BLaER1 treated with 17β-estradiol and CSF1 and Interleukin-3, amounts not matched to agents 10 nM and 100 nM (cell line): ENCODE measurements around the gene HDGFL1.
A peak's percentile ranks its signal among the peaks of the same experiment; 100 is the strongest.

Experiments
- H3K27ac ChIP-seq, 11 experiments: shearing (Covaris generic); formaldehyde crosslinking; 2 replicates each; pipeline ENCODE4 v1.8.1; 2022
- H3K27me3 ChIP-seq, 11 experiments: shearing (Covaris generic); formaldehyde crosslinking; 2 replicates each; pipeline ENCODE4 v1.8.1; 2022
- H3K36me3 ChIP-seq, 11 experiments: shearing (Covaris generic); formaldehyde crosslinking; 2 replicates each; pipeline ENCODE4 v1.8.1; 2022
- H3K4me1 ChIP-seq, 10 experiments: shearing (Covaris generic); formaldehyde crosslinking; 2 replicates each; pipeline ENCODE4 v1.8.1; 2022
- H3K4me2 ChIP-seq, 11 experiments: shearing (Covaris generic); formaldehyde crosslinking; 2 replicates each; pipeline ENCODE4 v1.8.1; 2022
- H3K4me3 ChIP-seq, 10 experiments: shearing (Covaris generic); formaldehyde crosslinking; 2 replicates each; pipeline ENCODE4 v1.8.1; 2022
- H3K9ac ChIP-seq, 11 experiments: shearing (Covaris generic); formaldehyde crosslinking; 2 replicates each; pipeline ENCODE4 v1.8.1; 2022
- H3K9me3 ChIP-seq, 11 experiments: shearing (Covaris generic); formaldehyde crosslinking; replicated peaks in 1 of 11; 2 replicates each; pipeline ENCODE4 v1.8.1; 2022
- H4K20me1 ChIP-seq, 11 experiments: shearing (Covaris generic); formaldehyde crosslinking; 2 replicates each; pipeline ENCODE4 v1.8.1; 2022
- Cebpa-rat ChIP-seq, 11 experiments: shearing (Covaris generic); IDR thresholded peaks; 2 replicates each; pipeline ENCODE4 v1.8.1; 2022

The HDGFL1 gene

DNA sequence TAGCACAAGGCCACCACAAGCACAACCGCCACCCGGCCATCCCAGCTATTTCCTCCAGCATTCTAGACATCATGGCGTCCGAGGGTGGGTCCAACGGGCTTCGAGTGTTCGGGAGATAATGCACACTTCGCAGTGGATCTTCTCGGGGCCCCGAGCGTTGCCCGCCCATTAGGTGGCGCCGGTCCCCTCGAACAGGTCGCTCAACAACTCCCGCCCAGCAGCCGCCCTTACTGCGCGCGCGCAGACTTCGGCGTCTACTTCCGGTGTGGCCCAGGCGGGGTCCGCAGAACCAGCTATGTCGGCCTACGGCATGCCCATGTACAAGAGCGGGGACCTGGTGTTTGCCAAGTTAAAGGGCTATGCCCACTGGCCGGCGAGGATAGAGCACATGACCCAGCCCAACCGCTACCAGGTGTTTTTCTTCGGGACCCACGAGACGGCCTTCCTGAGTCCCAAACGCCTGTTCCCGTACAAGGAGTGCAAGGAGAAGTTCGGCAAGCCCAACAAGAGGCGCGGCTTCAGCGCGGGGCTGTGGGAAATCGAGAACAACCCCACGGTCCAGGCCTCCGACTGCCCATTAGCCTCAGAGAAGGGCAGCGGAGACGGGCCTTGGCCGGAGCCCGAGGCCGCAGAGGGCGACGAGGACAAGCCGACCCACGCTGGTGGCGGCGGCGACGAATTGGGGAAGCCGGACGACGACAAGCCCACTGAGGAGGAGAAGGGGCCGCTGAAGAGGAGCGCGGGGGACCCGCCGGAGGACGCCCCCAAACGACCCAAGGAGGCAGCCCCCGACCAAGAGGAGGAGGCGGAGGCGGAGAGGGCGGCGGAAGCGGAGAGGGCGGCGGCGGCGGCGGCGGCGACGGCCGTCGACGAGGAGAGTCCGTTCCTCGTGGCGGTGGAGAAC, at the start of gene HDGFL1:
TSS of gene HDGFL1 (plus strand) at position 286 of the 904 bp plus-strand sequence. CDS start at position 296, 10 bp downstream.
- H3K36me3 ChIP-seq, result no peaks in the 10 kb centered on the region
- H3K4me3 ChIP-seq, result no peak within 1 kb of the TSS
- H3K27ac ChIP-seq, result no peak within 1 kb of the TSS
- H3K27me3 ChIP-seq, result no peaks in the 10 kb centered on the region
- no peaks in the 10 kb centered on the region for H4K20me1 ChIP-seq
- H3K9ac ChIP-seq, result no peak within 1 kb of the TSS
- TF ChIP-seq Cebpa-rat (IDR thresholded peaks at IDR 0.05), result no peak
- H3K4me1 ChIP-seq, result peaks cover 0 to 7% (median 2%) of the 10 kb centered on the region in 10 experiments; a peak in 6 of 20 replicates
- H3K4me2 ChIP-seq, result peak within 1 kb of the TSS in 4 of 11 experiments; percentile 24 to 28 (median 27); a peak in 6 of 22 replicates
- H3K9me3 ChIP-seq, result peaks cover 14 to 22% (median 16%) of the 10 kb centered on the region in 11 experiments

GRCh38 chr6:22521035-22521434, 48.3 kb upstream of the HDGFL1 start:
- no peaks in the 10 kb centered on the region for H3K27me3 ChIP-seq
- H4K20me1 ChIP-seq, result no peaks in the 10 kb centered on the region
- H3K9me3 ChIP-seq, result no peaks in the 10 kb centered on the region
- no peak overlapping the region for H3K27ac ChIP-seq
- no peak for TF ChIP-seq Cebpa-rat (IDR thresholded peaks at IDR 0.05)
- no peak overlapping the region for H3K9ac ChIP-seq
- H3K4me1 ChIP-seq, result no peaks in the 10 kb centered on the region
- no peaks in the 10 kb centered on the region for H3K36me3 ChIP-seq
- H3K4me2 ChIP-seq, result no peak overlapping the region
- H3K4me3 ChIP-seq, result no peak overlapping the region

DNA sequence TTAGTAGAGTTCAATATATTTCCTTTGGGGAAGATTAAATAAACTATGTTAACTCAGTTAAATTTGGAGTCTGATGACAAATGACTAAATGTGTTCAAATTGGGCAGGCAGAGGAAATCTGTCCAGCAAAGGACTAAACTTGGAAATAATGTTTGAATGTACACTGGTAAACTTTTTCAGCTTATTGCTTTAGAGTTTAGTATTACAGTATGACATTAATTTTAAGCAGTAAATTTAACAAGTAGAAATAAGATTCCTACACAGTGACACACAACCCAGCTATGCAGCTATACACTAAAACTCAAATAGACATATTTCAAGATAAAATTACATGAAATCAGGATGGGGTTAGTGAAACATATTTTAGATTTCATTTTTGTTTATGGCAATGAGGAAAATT, 42.6 kb upstream of the HDGFL1 start:
- Histone ChIP-seq H3K4me3 (no peak overlapping the region), H3K9ac (no peak overlapping the region), H3K36me3 (no peaks in the 10 kb centered on the region), H3K4me2 (no peak overlapping the region), H3K27me3 (no peaks in the 10 kb centered on the region), H3K27ac (no peak overlapping the region), H4K20me1 (no peaks in the 10 kb centered on the region), H3K9me3 (no peaks in the 10 kb centered on the region), H3K4me1 (no peaks in the 10 kb centered on the region)
- no peak for TF ChIP-seq Cebpa-rat (IDR thresholded peaks at IDR 0.05)

DNA sequence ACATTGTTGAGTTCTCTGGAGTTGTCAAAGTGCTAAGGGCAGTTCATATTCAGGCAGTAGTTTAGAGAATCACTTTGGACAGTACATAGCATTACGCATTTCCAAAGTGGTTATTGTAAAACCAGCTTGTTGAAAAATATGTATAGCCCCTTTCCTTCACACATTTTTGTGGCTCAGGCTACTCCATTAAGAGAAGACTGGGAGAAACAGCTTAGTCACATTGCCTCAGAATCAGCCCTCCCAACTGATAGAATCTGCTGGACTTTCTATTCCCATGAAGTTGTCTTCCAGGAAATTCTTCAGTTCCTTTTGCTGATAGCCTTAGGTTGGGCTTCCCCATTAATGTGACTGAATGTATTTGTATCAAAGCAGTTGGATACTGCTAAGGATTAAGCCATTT, 39.5 kb upstream of the HDGFL1 start:
- H3K4me3 ChIP-seq, result no peak overlapping the region
- H3K27ac ChIP-seq, result no peak overlapping the region
- no peak for TF ChIP-seq Cebpa-rat (IDR thresholded peaks at IDR 0.05)
- no peak overlapping the region for H3K4me2 ChIP-seq
- no peaks in the 10 kb centered on the region for H3K36me3 ChIP-seq
- H3K9me3 ChIP-seq, result no peaks in the 10 kb centered on the region; a peak in 1 of 22 replicates
- H3K4me1 ChIP-seq, result no peaks in the 10 kb centered on the region
- no peak overlapping the region for H3K9ac ChIP-seq
- H4K20me1 ChIP-seq, result no peaks in the 10 kb centered on the region
- no peaks in the 10 kb centered on the region for H3K27me3 ChIP-seq

DNA sequence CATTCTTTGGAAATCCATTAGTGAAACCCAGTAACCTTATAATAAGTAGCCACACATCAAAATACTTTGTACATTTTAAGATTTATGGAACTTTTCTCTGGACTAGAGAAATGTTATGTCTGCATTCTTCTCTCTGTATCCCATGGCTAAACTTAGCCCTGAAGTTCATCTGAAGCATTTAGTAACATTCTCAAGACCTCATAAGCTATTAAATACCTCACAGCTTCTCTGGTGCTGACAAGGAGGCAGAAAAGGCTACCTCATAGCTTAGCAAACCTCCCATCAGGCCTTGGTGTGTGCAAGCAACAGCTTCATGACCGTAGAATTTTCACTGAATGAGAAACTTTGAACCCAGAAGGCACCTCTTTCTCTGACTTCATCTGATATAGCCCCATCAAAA, 38.9 kb upstream of the HDGFL1 start:
- TF ChIP-seq Cebpa-rat (IDR thresholded peaks at IDR 0.05), result no peak

DNA sequence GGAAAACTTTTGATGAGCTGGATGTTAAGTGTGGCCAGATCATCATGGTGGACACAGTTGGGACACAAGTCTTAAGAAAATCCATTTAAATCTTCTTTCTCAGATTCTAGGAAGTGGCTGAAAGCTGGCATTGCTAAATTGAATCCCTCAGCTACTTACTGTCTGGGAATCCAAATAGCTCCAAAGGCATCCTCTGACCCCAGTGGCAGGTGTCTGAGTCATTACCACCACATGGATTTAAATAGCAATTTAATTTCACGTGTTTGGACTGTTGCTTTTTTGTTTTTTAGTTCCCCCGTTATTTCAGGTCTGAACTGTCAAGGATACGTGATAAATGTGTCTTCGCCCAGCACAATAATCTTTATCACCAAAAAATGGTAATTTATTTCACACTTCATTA, 33.2 kb upstream of the HDGFL1 start:
- Histone ChIP-seq H3K4me3 (no peak overlapping the region), H3K4me1 (no peaks in the 10 kb centered on the region), H3K9ac (no peak overlapping the region), H3K36me3 (no peaks in the 10 kb centered on the region), H4K20me1 (no peaks in the 10 kb centered on the region), H3K27me3 (no peaks in the 10 kb centered on the region), H3K27ac (no peak overlapping the region), H3K4me2 (no peak overlapping the region), H3K9me3 (no peaks in the 10 kb centered on the region; a peak in 1 of 22 replicates)
- TF ChIP-seq Cebpa-rat (IDR thresholded peaks at IDR 0.05), result no peak

More for the DNA sequence above, 38.9 kb upstream of the HDGFL1 start:
- Histone ChIP-seq H3K4me2 (no peak overlapping the region), H3K36me3 (no peaks in the 10 kb centered on the region), H3K27ac (no peak overlapping the region), H4K20me1 (no peaks in the 10 kb centered on the region), H3K4me1 (no peaks in the 10 kb centered on the region), H3K27me3 (no peaks in the 10 kb centered on the region), H3K9me3 (no peaks in the 10 kb centered on the region; a peak in 1 of 22 replicates), H3K9ac (no peak overlapping the region), H3K4me3 (no peak overlapping the region)

DNA sequence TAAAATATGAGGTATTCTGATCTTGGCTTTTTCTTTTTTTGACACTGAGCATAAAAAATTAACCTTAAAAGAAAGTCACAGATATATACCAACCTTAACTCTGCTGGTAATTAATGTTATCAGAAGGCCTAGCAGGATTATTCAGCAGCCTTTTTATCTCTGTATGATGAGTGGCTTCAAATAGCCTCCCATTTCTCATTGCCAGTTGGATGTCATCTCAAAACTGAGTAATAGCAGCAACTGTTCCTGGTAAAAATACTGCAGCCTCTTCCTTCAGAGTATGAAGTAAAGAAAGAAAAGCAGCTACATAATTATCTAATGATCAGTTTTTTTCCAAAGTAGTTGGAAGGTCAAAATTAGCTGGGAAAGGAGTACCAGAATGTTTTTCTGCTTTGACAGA, 24.9 kb upstream of the HDGFL1 start:
- Histone ChIP-seq H3K4me3 (no peak overlapping the region), H3K27me3 (no peaks in the 10 kb centered on the region), H3K27ac (no peak overlapping the region), H3K4me1 (peaks cover 0 to 7% (median 0%) of the 10 kb centered on the region in 10 experiments; a peak in 8 of 20 replicates), H3K9ac (no peak overlapping the region), H3K4me2 (no peak overlapping the region), H3K9me3 (no peaks in the 10 kb centered on the region), H3K36me3 (no peaks in the 10 kb centered on the region), H4K20me1 (no peaks in the 10 kb centered on the region)
- no peak for TF ChIP-seq Cebpa-rat (IDR thresholded peaks at IDR 0.05)

DNA sequence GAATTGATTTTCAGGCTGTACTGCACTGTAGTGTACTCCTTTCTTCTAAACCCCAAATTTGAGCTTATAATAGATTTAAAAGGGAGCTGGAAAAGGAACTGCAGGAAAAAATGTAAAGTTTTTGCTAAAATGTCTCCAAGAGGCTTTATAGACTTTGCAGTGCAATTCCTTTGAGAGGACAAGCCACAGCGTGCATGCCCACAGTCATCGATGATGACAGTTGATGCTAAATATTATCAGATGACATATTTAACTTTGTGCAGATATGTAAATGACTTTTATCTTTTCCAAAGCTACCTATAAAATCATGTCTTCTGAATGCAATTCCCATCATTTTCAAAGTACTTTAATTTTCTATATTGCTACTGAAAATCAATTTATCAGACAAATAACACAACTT, 24.3 kb upstream of the HDGFL1 start:
- no peaks in the 10 kb centered on the region for H3K27me3 ChIP-seq

GRCh38 chr6:22546236-22546635, 23.1 kb upstream of the HDGFL1 start:
- H4K20me1 ChIP-seq, result no peaks in the 10 kb centered on the region
- H3K9ac ChIP-seq, result no peak overlapping the region
- no peak overlapping the region for H3K27ac ChIP-seq
- H3K27me3 ChIP-seq, result no peaks in the 10 kb centered on the region
- no peak overlapping the region for H3K4me3 ChIP-seq
- H3K4me2 ChIP-seq, result no peak overlapping the region
- no peak for TF ChIP-seq Cebpa-rat (IDR thresholded peaks at IDR 0.05)
- H3K9me3 ChIP-seq, result no peaks in the 10 kb centered on the region
- peaks cover 0 to 7% (median 0%) of the 10 kb centered on the region in 10 experiments; a peak in 8 of 20 replicates for H3K4me1 ChIP-seq
- H3K36me3 ChIP-seq, result no peaks in the 10 kb centered on the region

More for the DNA sequence above, 24.3 kb upstream of the HDGFL1 start:
- Histone ChIP-seq H3K4me1 (peaks cover 0 to 7% (median 0%) of the 10 kb centered on the region in 10 experiments; a peak in 8 of 20 replicates), H4K20me1 (no peaks in the 10 kb centered on the region), H3K4me3 (no peak overlapping the region), H3K4me2 (no peak overlapping the region), H3K9ac (no peak overlapping the region), H3K27ac (no peak overlapping the region), H3K36me3 (no peaks in the 10 kb centered on the region), H3K9me3 (no peaks in the 10 kb centered on the region)
- TF ChIP-seq Cebpa-rat (IDR thresholded peaks at IDR 0.05), result no peak
